GM12892 (cell line): ENCODE data around the gene TMEM171. TPM values are rescaled to one million over a fixed set of nuclear protein-coding genes. Genes with fewer than 3 reads are reported as not detected.

ENCODE experiments used
- DNase-seq: peaks from one replicate; pipeline ENCODE4 v3.0.0; 2011; ENCODE audit not compliant: insufficient read length
- FAIRE-seq: peaks from 2 replicates; lab custom pipeline; 2011; peaks lifted over from hg19 to GRCh38; lab: Jason Lieb, UNC
- POLR2A ChIP-seq: IDR thresholded peaks from 2 replicates; pipeline ENCODE4 v1.6.1; 2011; ENCODE audit warnings: low read depth, low read length, control low read depth
- POLR2AphosphoS5 ChIP-seq: IDR thresholded peaks from 2 replicates; pipeline ENCODE4 v1.6.1; 2011; ENCODE audit warnings: low read depth, low read length, control low read depth
- TAF1 ChIP-seq: IDR thresholded peaks from 2 replicates; pipeline ENCODE4 v1.6.1; 2011; ENCODE audit warnings: low read depth, mild to moderate bottlenecking, control low read depth, low read length, borderline replicate concordance
- polyA plus RNA-seq: library from polyadenylated mRNA; unstranded; fragments of >200 nt; gene quantifications from one replicate; pipeline ENCODE4 v1.2.1, GENCODE V29; 2012; ENCODE audit warnings: missing spikeins, inconsistent platforms; ENCODE audit not compliant: missing spikeins

TMEM171 gene
- not detected for polyA plus RNA-seq

- DNase-seq (no peak), FAIRE-seq (no peak)
- TF ChIP-seq POLR2AphosphoS5 (no peak), POLR2A (no peak), TAF1 (no peak)
Measured at GRCh38 chr5:73120222-73121118, at the start of gene TMEM171. Gene TMEM171 (plus strand): TSS chr5:73120575. CDS start chr5:73123374, 2,799 bp downstream.

- no peak for TF ChIP-seq POLR2AphosphoS5
- no peak for TF ChIP-seq TAF1
- no peak for TF ChIP-seq POLR2A
- DNase-seq (no peak), FAIRE-seq (no peak)
Measured at GRCh38 chr5:73081093-73081492, 39.3 kb upstream of the TMEM171 start.

- DNase-seq (no peak), FAIRE-seq (no peak)
- TF ChIP-seq TAF1 (no peak), POLR2AphosphoS5 (no peak), POLR2A (no peak)
Measured at GRCh38 chr5:73088026-73088425, 32.3 kb upstream of the TMEM171 start.

GRCh38 chr5:73093943-73094342, 26.4 kb upstream of the TMEM171 start:
- DNase-seq (no peak), FAIRE-seq (no peak)
- TF ChIP-seq POLR2AphosphoS5 (no peak), TAF1 (no peak), POLR2A (no peak)

- TF ChIP-seq POLR2AphosphoS5 = no peak
- TF ChIP-seq POLR2A = no peak
- no peak for TF ChIP-seq TAF1
- FAIRE-seq (no peak), DNase-seq (no peak)
Measured at GRCh38 chr5:73094415-73094814, 26.0 kb upstream of the TMEM171 start.

- FAIRE-seq = no peak
- TF ChIP-seq POLR2A (no peak), POLR2AphosphoS5 (no peak), TAF1 (no peak)
- DNase-seq = no peak
Measured at GRCh38 chr5:73095564-73096238, 24.7 kb upstream of the TMEM171 start.

GRCh38 chr5:73096239-73096575, 24.2 kb upstream of the TMEM171 start:
- FAIRE-seq = no peak
- TF ChIP-seq POLR2AphosphoS5 = no peak
- no peak for TF ChIP-seq TAF1
- no peak for TF ChIP-seq POLR2A
- DNase-seq = no peak

- TF ChIP-seq POLR2AphosphoS5 (no peak), POLR2A (no peak), TAF1 (no peak)
- no peak for DNase-seq
- no peak for FAIRE-seq
Measured at GRCh38 chr5:73097740-73098139, 22.6 kb upstream of the TMEM171 start.

GRCh38 chr5:73100109-73100508, 20.3 kb upstream of the TMEM171 start:
- DNase-seq (no peak), FAIRE-seq (no peak)
- TF ChIP-seq POLR2A (no peak), TAF1 (no peak), POLR2AphosphoS5 (no peak)

GRCh38 chr5:73103870-73104299, 16.5 kb upstream of the TMEM171 start:
- no peak for DNase-seq
- no peak for FAIRE-seq
- TF ChIP-seq POLR2A = no peak
- no peak for TF ChIP-seq TAF1
- no peak for TF ChIP-seq POLR2AphosphoS5

- TF ChIP-seq TAF1 (no peak), POLR2AphosphoS5 (no peak), POLR2A (no peak)
- DNase-seq (no peak), FAIRE-seq (no peak)
Measured at GRCh38 chr5:73104326-73104725, 16.0 kb upstream of the TMEM171 start.
